Activated CD4-positive, alpha-beta T cell treated with anti-CD3 and anti-CD28 coated beads, Interleukin-2, amount 50 U/mL, for 16 hours (primary cell): ENCODE data around the gene KIN.
A peak's percentile ranks its signal among the peaks of the same experiment; 100 is the strongest.
"Not testable (repeated sequence)": the region's sequence is repeated elsewhere in the genome, so short reads cannot be mapped to it uniquely, and the experiment has no call there.

Source experiments
- DNase-seq: peaks from one replicate; pipeline ENCODE4 v3.0.0-alpha.2; 2020

Gene KIN

GRCh38 chr10:7787857-7788638, at the start of gene KIN, which contains the start of gene ATP5F1C:
Gene KIN, minus strand, starts transcription at chr10:7787993. Its CDS starts 60 bp downstream, at chr10:7787933.
Gene ATP5F1C, plus strand, starts transcription at chr10:7788177. Its CDS starts 31 bp downstream, at chr10:7788208.
- DNase-seq = peak; percentile 98

DNA sequence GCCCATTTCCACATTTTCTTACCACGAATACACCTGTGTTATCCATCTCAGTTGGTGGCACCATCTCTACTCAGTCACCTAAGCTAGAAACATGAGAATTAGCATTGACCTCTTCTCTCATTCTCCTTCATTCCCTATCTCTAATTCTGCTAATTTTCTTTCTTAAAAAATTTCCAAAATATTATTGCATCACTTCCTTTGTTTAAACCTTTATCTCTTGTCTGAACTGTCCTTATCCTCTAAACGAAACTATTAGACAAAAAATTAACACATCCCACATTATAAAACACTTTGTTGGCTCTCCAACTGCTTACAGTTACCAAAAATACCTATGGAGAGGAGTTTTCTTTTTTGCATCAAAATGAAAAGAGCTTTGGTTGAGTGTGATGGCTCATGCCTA, 48.8 kb upstream of the KIN start:
- no peak for DNase-seq

DNA sequence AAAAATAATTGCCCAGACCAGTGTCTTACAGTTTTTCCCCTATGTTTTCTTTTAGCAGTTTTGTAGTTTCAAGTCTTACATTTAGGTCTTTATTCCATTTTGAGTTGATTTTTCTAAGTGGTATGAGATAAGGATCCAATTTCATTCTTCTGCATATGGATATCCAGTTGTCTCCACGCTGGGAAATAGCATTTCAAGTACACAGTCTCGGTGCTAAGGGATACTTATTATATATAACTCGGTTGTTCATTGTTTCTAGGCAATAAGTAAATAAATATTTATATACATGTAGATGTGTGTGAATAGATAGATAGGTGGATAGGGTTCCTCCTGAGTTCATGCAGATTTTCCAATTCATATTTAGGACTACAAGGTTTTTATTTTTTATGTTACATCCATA, 46.5 kb upstream of the KIN start:
- no peak for DNase-seq

- no peak for DNase-seq
Measured at GRCh38 chr10:7833210-7833609, 45.4 kb upstream of the KIN start.

DNA sequence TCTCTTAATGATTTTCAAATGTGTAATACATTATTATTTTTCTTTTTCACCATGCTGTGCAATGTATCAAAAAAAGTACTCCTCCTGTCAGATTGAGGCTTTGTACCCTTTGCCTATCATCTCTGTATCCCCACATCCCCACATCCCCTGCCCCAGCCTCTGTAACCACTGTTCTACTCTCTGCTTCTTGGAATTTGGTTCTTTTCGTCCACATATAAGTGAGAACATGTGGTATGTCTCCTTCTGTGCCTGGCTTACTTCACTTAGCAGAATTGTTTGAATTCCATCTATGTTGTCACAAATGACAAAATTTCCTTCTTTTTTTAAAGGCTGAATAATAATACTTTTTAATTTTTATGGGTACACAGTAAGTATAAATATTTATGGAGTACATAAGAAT, 44.3 kb upstream of the KIN start:
- no peak for DNase-seq

- no peak for DNase-seq
Measured at GRCh38 chr10:7829289-7829834, 41.6 kb upstream of the KIN start.

GRCh38 chr10:7826971-7827370, 39.2 kb upstream of the KIN start:
- no peak for DNase-seq

GRCh38 chr10:7824251-7824650, 36.5 kb upstream of the KIN start:
- no peak for DNase-seq

DNA sequence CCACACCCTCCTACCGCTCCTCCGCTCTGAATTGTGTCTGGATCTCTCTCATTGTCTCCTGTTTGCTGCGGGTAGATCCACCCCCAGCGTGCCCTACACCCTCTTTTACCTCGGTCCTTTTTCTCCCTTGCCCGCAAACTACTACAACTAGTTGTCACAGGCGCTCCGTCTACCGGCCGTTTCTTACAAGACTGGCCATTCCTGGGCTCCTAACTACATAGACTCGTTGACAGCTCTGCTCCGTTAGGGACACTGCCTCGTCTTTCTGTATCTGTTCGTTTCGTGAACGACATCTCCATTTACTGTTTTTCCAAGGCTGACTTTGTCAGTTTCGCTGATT, 31.3 kb upstream of the KIN start:
- peak; percentile 43 for DNase-seq

- peak; percentile 92 for DNase-seq
Measured at GRCh38 chr10:7818295-7819120, 30.7 kb upstream of the KIN start, which contains the start of gene TAF3. Gene TAF3, plus strand, starts transcription at chr10:7818505. Its CDS starts 205 bp downstream, at chr10:7818710.

- DNase-seq = no peak
Measured at GRCh38 chr10:7817984-7818294, 30.1 kb upstream of the KIN start.

DNA sequence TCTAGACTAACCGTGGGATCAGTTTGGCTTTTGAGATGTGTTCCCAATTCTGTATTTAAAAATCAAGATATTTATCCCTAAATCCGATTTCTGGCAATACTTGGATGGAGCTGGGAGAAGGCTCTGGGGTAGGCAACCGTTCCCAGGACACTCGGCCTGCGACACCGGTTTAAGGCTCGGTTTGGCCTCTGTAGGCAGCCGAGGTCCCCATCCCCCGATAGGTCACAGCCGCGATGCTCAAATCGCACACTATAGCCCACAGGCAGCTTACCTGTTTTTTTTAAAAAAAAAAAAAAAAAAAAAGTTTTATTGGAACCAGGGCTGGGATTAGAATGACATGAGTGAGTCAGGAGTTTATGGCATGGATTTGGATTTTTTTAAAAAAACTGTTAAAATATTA, 29.8 kb upstream of the KIN start:
- DNase-seq = no peak

GRCh38 chr10:7813481-7813880, 25.7 kb upstream of the KIN start:
- no peak for DNase-seq

DNA sequence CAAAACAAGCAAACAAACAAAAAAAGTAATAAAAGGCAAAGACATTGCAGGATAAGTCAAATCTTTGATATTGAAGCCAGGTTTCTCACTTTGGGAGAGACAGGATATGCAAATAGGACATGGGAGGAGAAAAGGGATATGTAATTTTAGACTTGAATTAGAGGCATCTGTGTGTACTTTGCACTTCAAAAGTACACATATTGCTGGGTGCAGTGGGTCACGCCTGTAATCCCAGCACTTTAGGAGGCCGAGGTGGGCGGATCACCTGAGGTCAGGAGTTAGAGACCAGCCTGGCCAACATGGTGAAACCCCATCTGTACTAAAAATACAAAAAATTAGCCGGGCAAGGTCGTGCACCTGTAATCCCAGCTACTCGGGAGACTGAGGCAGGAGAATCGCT, 23.9 kb upstream of the KIN start:
- not testable (repeated sequence) for DNase-seq

DNA sequence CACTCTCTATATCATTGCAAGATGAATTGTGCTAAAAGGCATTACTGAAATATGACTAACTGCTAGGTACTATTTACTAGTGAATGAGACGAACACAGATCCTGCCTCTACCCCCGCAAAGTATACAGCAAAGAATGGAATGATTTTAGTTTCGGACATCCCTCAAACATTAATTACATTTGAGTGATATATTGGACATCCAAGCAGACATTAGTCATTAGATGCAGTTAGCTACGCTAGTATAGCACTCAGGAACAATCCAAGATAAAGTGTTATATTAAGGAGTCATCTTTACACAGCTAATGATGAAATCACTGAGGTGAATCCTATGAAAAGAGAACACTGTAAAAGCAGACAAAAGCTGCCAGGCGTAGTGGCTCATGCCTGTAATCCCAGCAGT, 23.2 kb upstream of the KIN start:
- no peak for DNase-seq

- DNase-seq = no peak
Measured at GRCh38 chr10:7810443-7810842, 22.6 kb upstream of the KIN start.

DNA sequence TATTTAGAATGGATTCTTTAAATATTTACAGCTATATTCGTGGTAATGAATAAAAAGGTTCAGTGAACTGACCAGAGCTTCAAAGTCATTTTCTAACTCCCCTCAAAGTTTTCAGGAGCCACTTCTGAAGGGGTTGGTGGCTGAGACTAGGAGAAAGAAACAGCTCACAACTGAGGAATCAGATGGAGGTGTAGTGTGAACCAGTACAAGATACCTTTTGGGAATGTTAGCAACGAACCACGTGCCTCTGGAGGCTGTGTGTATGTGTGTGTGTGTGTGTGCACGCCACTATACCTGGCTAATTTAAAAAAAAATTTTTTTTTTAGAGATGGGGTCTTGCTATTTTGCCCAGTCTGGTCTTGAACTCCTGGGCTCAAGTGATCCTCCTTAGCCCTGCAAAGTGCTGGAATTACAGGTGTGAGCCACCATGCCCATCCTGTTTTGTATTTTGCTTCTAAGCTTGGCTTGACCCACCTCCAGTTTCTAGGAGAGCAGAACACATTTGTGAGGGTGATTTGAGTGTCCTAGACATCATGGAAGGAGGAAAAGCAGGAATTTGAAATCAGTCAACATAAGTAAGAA, 21.0 kb upstream of the KIN start:
- DNase-seq = no peak

- DNase-seq = no peak
Measured at GRCh38 chr10:7804741-7805140, 16.9 kb upstream of the KIN start.

DNA sequence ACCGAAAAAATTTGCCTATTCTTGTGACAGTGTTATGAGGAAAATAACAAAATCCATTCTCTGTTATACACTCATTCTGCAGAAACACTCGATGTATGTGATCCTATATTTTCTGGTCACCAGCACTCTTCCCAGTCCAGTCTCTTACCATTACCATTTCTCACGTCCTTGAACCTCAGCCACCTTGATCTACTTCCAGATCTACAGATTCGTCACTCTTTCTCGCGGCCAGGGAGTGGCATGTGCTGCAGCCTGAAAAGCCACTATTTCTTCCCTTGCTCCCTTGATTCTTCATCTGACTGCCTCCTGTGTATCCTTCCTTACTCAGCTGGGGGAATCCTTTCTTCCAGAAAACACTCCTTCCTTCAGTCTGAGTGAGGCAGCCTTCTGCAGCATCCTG, 16.4 kb upstream of the KIN start:
- no peak for DNase-seq

DNA sequence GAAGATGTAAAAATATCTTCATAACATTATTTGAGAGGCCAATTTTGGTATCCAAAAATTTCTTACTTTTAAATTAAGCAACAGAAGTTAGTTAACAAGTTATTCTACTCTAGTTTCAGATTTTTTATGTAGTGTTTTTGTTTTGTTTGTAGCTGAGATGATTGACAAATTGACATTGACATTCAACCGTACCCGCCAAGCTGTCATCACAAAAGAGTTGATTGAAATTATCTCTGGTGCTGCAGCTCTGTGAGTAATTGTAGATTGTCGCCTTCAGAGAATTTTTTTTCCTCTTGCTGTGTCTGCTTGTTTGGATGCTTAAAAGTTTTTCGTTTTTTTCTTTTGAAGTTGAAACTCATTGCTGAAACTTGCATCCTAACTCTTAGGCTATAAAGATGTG, 14.8 kb upstream of the KIN start:
- no peak for DNase-seq

DNA sequence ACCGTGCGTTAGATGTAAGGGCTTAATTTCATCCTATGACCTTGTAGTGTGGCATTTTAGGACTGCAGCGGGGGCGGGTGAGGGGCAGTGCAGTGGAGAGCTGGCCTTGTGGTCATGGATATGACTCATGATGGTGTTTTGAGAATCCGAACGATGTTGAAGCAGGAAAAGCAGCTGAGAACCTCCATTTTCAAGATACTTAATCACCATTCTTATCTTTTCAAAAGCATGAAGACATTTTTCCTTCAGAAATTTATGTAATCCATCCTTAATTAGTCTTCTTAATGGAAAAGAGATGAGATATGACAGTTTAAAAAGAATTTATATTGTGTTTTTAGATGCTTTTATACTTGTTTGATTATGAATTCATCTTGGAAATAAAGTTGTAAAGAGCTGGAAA, 9.8 kb upstream of the KIN start:
- DNase-seq = peak; percentile 50

GRCh38 chr10:7795605-7796004, 7.8 kb upstream of the KIN start:
- no peak for DNase-seq

GRCh38 chr10:7794251-7795026, 6.6 kb upstream of the KIN start:
- DNase-seq = no peak
